ENCODE data around the gene SRRD.

- no peak for TF ChIP-seq CTCF (IDR thresholded peaks at IDR 0.05)
- TF ChIP-seq POLR2AphosphoS5 (IDR thresholded peaks at IDR 0.05) = no peak
- TF ChIP-seq POLR2A (IDR thresholded peaks at IDR 0.05) = no peak
- TF ChIP-seq EP300 (IDR thresholded peaks at IDR 0.05) = no peak
These were observed 51.4 kb downstream of the SRRD start for GRCh38 chr22:26534874-26535602.

Measured in suprapubic skin (tissue), 4 donors.